ENCODE data around the gene POLD2. TPM values are rescaled to one million over a fixed set of nuclear protein-coding genes. Genes with fewer than 3 reads are reported as not detected.

Gene POLD2
- total RNA-seq, 1 donor from 2014 or later = 48.3 TPM

- no peaks in the 10 kb centered on the region for H3K27me3 ChIP-seq (ENCODE audit: low read depth)
- no peak overlapping the region for H3K4me3 ChIP-seq
- peaks cover 28% of the 10 kb centered on the region for H3K4me1 ChIP-seq
- no peak for TF ChIP-seq CTCF (IDR thresholded peaks at IDR 0.05)
- ATAC-seq (peak; percentile 2 to 3), DNase-seq (peak; percentile 44)
- no peak overlapping the region for H3K27ac ChIP-seq
- H3K9me3 ChIP-seq = no peaks in the 10 kb centered on the region
- H3K36me3 ChIP-seq = peaks cover 25% of the 10 kb centered on the region
- intact Hi-C loops (cut with DNase I) = no loop called here
Observed at GRCh38 chr7:44064791-44065430, 58.4 kb downstream of the POLD2 start.

Small RNAs within 50 kb of the gene (microRNA-seq; reads per million reads assigned to microRNA genes)
- gene MIR6838 (ENCODE audit: borderline number of aligned reads) = not detected

Other genes with a start within 250 kb of the POLD2 start
- 26.1 TPM for gene URGCP, start 217.0 kb downstream of the POLD2 start, total RNA-seq
- 21.3 TPM for gene UBE2D4, start 197.1 kb downstream of the POLD2 start, total RNA-seq
- gene SPDYE1, start 125.7 kb downstream of the POLD2 start, total RNA-seq = not detected
- gene DBNL, start 78.8 kb downstream of the POLD2 start, total RNA-seq = 109 TPM
- gene PGAM2, start 58.0 kb downstream of the POLD2 start, total RNA-seq = 0.44 TPM
- 24.2 TPM for gene POLM, start 41.0 kb downstream of the POLD2 start, total RNA-seq
- 82.5 TPM for gene AEBP1, start 19.2 kb downstream of the POLD2 start, total RNA-seq
- 1.6 TPM for gene MYL7, start 17.8 kb upstream of the POLD2 start, total RNA-seq
- gene GCK, start 65.9 kb upstream of the POLD2 start, total RNA-seq = 0.47 TPM
- 58.7 TPM for gene YKT6, start 77.4 kb upstream of the POLD2 start, total RNA-seq
- 0.30 TPM for gene CAMK2B, start 202.0 kb upstream of the POLD2 start, total RNA-seq